RWPE2 (cell line): ENCODE data around the gene GRIP1.

Source experiments
- ATAC-seq: fragments of 200-7000 bp; cut with Tn5 transposase; 3 replicates; pipeline ENCODE4 v1.9.1; 2021; ENCODE audit warnings: low read depth
- DNase-seq: peaks from one replicate; pipeline ENCODE4 v3.0.0-alpha.2; 2020; ENCODE audit warnings: low spot score
- H3K27ac ChIP-seq: fragments of 450-650 bp; 2 replicates; pipeline ENCODE4 v1.5.1; 2017; ENCODE audit warnings: mild to moderate bottlenecking; ENCODE audit not compliant: poor library complexity, severe bottlenecking
- H3K27me3 ChIP-seq: fragments of 250-450 bp; sonication (Bioruptor Pico); 2 replicates; pipeline ENCODE4 v1.5.1; 2021; ENCODE audit warnings: mild to moderate bottlenecking, moderate library complexity; ENCODE audit not compliant: insufficient read depth, poor library complexity, severe bottlenecking
- H3K36me3 ChIP-seq: fragments of 250-450 bp; sonication (Bioruptor Pico); 2 replicates; pipeline ENCODE4 v1.5.1; 2020; ENCODE audit warnings: low read depth, mild to moderate bottlenecking, moderate library complexity
- H3K4me1 ChIP-seq: fragments of 250-450 bp; sonication (Bioruptor Pico); 2 replicates; pipeline ENCODE4 v1.5.1; 2021; ENCODE audit warnings: mild to moderate bottlenecking, moderate library complexity; ENCODE audit not compliant: insufficient read depth, poor library complexity, severe bottlenecking
- H3K4me3 ChIP-seq: fragments of 250-450 bp; sonication (Bioruptor Pico); 2 replicates; pipeline ENCODE4 v1.5.1; 2021; ENCODE audit warnings: mild to moderate bottlenecking, moderate library complexity; ENCODE audit not compliant: severe bottlenecking
- H3K9me3 ChIP-seq: fragments of 250-450 bp; sonication (Bioruptor Pico); 2 replicates; pipeline ENCODE4 v1.5.1; 2021; ENCODE audit warnings: mild to moderate bottlenecking, moderate library complexity; ENCODE audit not compliant: severe bottlenecking
- CTCF ChIP-seq: fragments of 450-650 bp; IDR thresholded peaks from one replicate; pipeline ENCODE4 v1.5.1; 2017; ENCODE audit warnings: mild to moderate bottlenecking, moderate library complexity; ENCODE audit not compliant: poor library complexity, severe bottlenecking

The GRIP1 gene

DNA sequence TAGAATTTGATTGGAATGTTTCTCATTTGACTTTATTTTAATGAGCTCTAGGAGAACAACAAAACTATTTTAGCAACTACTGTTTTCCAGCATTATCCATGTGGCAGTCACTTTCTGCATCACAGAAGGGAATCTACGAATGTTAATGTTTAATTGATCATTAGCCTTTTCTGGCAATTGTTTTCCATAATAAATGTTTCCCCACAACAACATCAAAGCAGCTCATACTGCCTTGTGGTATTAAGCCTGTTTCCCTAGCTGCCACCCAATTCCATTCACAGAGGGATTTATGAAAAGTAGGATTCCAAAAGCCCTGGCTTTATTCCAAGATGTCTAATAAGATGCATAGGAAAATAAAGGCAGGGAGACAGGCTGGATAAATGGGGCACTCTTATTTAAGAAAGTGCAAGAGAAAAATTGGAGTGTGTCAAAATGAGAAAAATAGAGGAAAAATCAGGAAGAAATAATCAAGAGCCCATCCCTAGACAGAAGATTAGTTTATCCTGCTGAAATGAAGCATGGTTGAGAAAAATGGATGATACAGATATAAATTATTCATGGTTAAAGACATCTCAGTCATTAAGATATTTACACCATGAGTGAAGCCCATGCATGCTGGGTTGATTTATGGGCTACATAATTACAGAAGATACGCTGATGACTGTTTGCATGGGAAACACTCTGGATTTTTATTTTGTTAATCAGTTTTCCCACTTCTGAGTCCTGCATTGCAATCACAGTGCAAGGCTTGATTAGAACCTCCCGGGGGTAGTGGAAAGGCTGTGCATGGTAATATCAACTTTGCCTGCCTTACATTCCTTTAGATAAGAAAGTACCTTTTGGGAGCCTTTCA is 196.3 kb downstream of the GRIP1 start:
- no peak overlapping the region for H3K4me3 ChIP-seq
- ATAC-seq (no peak), DNase-seq (no peak)
- no peak overlapping the region for H3K27ac ChIP-seq
- TF ChIP-seq CTCF, result no peak
- H3K36me3 ChIP-seq, result no peaks in the 10 kb centered on the region
- H3K4me1 ChIP-seq, result no peaks in the 10 kb centered on the region
- H3K9me3 ChIP-seq, result no peaks in the 10 kb centered on the region
- no peaks in the 10 kb centered on the region for H3K27me3 ChIP-seq

GRCh38 chr12:66467932-66468331 is 210.9 kb downstream of the GRIP1 start:
- H3K4me1 ChIP-seq, result no peaks in the 10 kb centered on the region
- H3K27me3 ChIP-seq, result no peaks in the 10 kb centered on the region
- no peaks in the 10 kb centered on the region for H3K36me3 ChIP-seq
- H3K9me3 ChIP-seq, result no peaks in the 10 kb centered on the region
- TF ChIP-seq CTCF, result no peak
- ATAC-seq (no peak), DNase-seq (no peak)
- H3K27ac ChIP-seq, result no peak overlapping the region
- H3K4me3 ChIP-seq, result no peak overlapping the region

DNA sequence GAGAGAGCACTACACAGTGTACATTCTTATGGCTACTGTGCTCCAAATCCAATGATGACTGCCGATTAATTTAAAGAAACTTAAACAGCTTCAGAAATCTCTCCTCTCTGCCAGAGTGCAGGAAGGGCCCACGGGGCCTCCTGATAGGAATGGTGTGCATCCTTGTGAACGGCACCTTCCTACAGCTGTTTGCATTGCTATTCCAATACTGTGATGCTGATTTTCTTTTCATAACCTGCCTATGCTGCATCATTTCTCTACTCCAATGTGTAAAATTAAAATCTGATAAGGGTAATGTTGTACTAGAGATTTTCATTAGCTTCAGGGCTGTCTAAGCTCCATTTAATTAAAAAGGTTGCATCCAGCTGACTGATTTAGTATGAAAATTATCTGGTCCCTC is 217.5 kb downstream of the GRIP1 start:
- no peak for TF ChIP-seq CTCF
- ATAC-seq, result no peak

DNA sequence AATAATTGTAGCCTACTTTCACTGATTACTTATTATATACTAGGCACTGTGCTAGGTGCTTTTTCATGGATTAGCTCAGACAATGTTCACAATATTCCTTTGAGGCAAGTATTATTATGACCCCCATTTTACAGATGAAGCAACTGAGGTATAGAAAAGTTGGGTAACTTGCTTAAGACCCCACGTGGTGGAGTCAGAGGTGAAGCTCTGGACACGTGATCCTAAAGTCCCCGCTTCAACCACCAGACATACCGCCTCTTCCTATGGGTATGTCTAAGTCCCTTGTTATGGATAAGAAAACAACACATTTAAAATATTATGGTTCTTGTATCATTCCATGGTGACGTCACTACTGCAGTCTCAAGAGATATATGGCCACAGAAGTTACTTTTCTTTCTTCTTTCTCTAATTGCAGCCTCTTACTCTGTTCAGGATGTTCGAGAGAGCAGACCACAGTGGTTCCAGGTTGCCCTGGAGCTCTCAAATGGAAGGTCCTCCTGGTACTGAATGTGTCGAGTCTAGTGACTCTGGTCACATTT is 218.9 kb downstream of the GRIP1 start:
- Histone ChIP-seq H3K9me3 (no peaks in the 10 kb centered on the region), H3K27me3 (no peaks in the 10 kb centered on the region), H3K4me3 (no peak overlapping the region), H3K27ac (no peak overlapping the region), H3K4me1 (no peaks in the 10 kb centered on the region), H3K36me3 (no peaks in the 10 kb centered on the region)
- TF ChIP-seq CTCF, result no peak
- DNase-seq (no peak), ATAC-seq (no peak)

More for the DNA sequence above, 217.5 kb downstream of the GRIP1 start:
- no peaks in the 10 kb centered on the region for H3K36me3 ChIP-seq
- H3K4me3 ChIP-seq, result no peak overlapping the region
- no peaks in the 10 kb centered on the region for H3K9me3 ChIP-seq
- no peak for DNase-seq
- H3K27me3 ChIP-seq, result no peaks in the 10 kb centered on the region
- H3K27ac ChIP-seq, result no peak overlapping the region
- no peaks in the 10 kb centered on the region for H3K4me1 ChIP-seq

GRCh38 chr12:66456612-66457011 is 222.3 kb downstream of the GRIP1 start:
- ATAC-seq, result no peak
- TF ChIP-seq CTCF, result no peak
- DNase-seq, result no peak
- Histone ChIP-seq H3K27me3 (no peaks in the 10 kb centered on the region), H3K4me3 (no peak overlapping the region), H3K36me3 (no peaks in the 10 kb centered on the region), H3K9me3 (no peaks in the 10 kb centered on the region), H3K4me1 (no peaks in the 10 kb centered on the region), H3K27ac (no peak overlapping the region)
